Liver (tissue), 9 donors: ENCODE measurements around the gene C11orf87. TPM values are rescaled to one million over a fixed set of nuclear protein-coding genes. Genes with fewer than 3 reads are reported as not detected.

ENCODE experiments used
- DNase-seq: peaks from one replicate; pipeline ENCODE4 v3.0.0-alpha.2; 2017; ENCODE audit warnings: low spot score
- H3K27ac ChIP-seq, 2 donors: one replicate each; pipeline ENCODE4 v1.7.0; 2013; ENCODE audit warnings: inconsistent platforms in 2 of 2, low read length in 2 of 2, control low read depth in 1 of 2, low read depth in 1 of 2, mild to moderate bottlenecking in 1 of 2
- H3K27me3 ChIP-seq, 4 donors: one replicate each; pipeline versions ENCODE4 v1.6.1 to v1.7.0; 2013; ENCODE audit warnings: low read length in 3 of 4, inconsistent platforms in 1 of 4, mild to moderate bottlenecking in 1 of 4, moderate library complexity in 1 of 4; ENCODE audit not compliant: control insufficient read depth in 4 of 4, insufficient read depth in 4 of 4
- H3K36me3 ChIP-seq, 4 donors: one replicate each; pipeline versions ENCODE4 v1.6.1 to v1.7.0; 2013; ENCODE audit warnings: low read length in 3 of 4, mild to moderate bottlenecking in 3 of 4, low read depth in 1 of 4, moderate library complexity in 1 of 4; ENCODE audit not compliant: control insufficient read depth in 4 of 4, insufficient read depth in 3 of 4
- H3K4me1 ChIP-seq, 4 donors: one replicate each; pipeline versions ENCODE4 v1.6.1 to v1.7.0; 2013; ENCODE audit warnings: low read length in 3 of 4, mild to moderate bottlenecking in 3 of 4, moderate library complexity in 1 of 4; ENCODE audit not compliant: control insufficient read depth in 4 of 4, insufficient read depth in 4 of 4
- H3K4me3 ChIP-seq, 3 donors: one replicate each; pipeline versions ENCODE4 v1.6.1 to v1.7.0; 2013; ENCODE audit warnings: low read length in 3 of 3, control low read depth in 1 of 3, low read depth in 1 of 3, mild to moderate bottlenecking in 1 of 3
- H3K9ac ChIP-seq, 2 donors: one replicate each; pipeline ENCODE4 v1.7.0; 2013; ENCODE audit warnings: low read length in 2 of 2, mild to moderate bottlenecking in 2 of 2, moderate library complexity in 2 of 2, control low read depth in 1 of 2, low read depth in 1 of 2
- H3K9me3 ChIP-seq, 4 donors: one replicate each; pipeline versions ENCODE4 v1.6.1 to v1.7.0; 2013; ENCODE audit warnings: low read length in 3 of 4; ENCODE audit not compliant: control insufficient read depth in 4 of 4
- EGR1 ChIP-seq, 2 donors: IDR thresholded peaks; 2 replicates each; pipeline ENCODE4 v1.6.1; 2016 to 2018; ENCODE audit warnings: antibody characterized with exemption in 2 of 2, low read depth in 2 of 2
- FOXA2 ChIP-seq: IDR thresholded peaks from 2 replicates; pipeline ENCODE4 v1.6.1; 2016; ENCODE audit warnings: antibody characterized with exemption
- GABPA ChIP-seq, 2 donors: IDR thresholded peaks in 1 of 2; conservative IDR thresholded peaks in 1 of 2; 2 replicates each; pipeline ENCODE4 v1.6.1; 2016; ENCODE audit warnings: antibody characterized with exemption in 2 of 2, mild to moderate bottlenecking in 1 of 2, moderate library complexity in 1 of 2
- HNF4A ChIP-seq, 2 donors: conservative IDR thresholded peaks; 2 replicates each; pipeline ENCODE4 v1.6.1; 2016; ENCODE audit warnings: antibody characterized with exemption in 2 of 2, mild to moderate bottlenecking in 2 of 2
- HNF4G ChIP-seq: IDR thresholded peaks from 2 replicates; pipeline ENCODE4 v1.6.1; 2016; ENCODE audit warnings: antibody characterized with exemption
- JUND ChIP-seq, 2 donors: IDR thresholded peaks; 2 replicates each; pipeline ENCODE4 v1.6.1; 2016; ENCODE audit warnings: antibody characterized with exemption in 2 of 2
- MAX ChIP-seq: IDR thresholded peaks from 2 replicates; pipeline ENCODE4 v1.6.1; 2016; ENCODE audit warnings: antibody characterized with exemption
- NR2F2 ChIP-seq: IDR thresholded peaks from 2 replicates; pipeline ENCODE4 v1.6.1; 2016; ENCODE audit warnings: antibody characterized with exemption
- RAD21 ChIP-seq, 2 donors: IDR thresholded peaks; 2 replicates each; pipeline ENCODE4 v1.6.1; 2016; ENCODE audit warnings: antibody characterized with exemption in 2 of 2, mild to moderate bottlenecking in 2 of 2
- RXRA ChIP-seq, 2 donors: IDR thresholded peaks; 2 replicates each; pipeline ENCODE4 v1.6.1; 2017 to 2018; ENCODE audit warnings: antibody characterized with exemption in 2 of 2, mild to moderate bottlenecking in 1 of 2
- SP1 ChIP-seq: IDR thresholded peaks from 2 replicates; pipeline ENCODE4 v1.6.1; 2018; ENCODE audit warnings: antibody characterized with exemption, mild to moderate bottlenecking
- TAF1 ChIP-seq: conservative IDR thresholded peaks from 2 replicates; pipeline ENCODE4 v1.6.1; 2016; ENCODE audit warnings: antibody characterized with exemption, mild to moderate bottlenecking
- YY1 ChIP-seq: IDR thresholded peaks from 2 replicates; pipeline ENCODE4 v1.6.1; 2016; ENCODE audit warnings: antibody characterized with exemption, mild to moderate bottlenecking
- ZBTB33 ChIP-seq: IDR thresholded peaks from 2 replicates; pipeline ENCODE4 v1.6.1; 2016; ENCODE audit warnings: antibody characterized with exemption
- WGBS: extraction: QIAGEN DNeasy Blood & Tissue Kit; methylation state at CpG from one replicate; pipeline ENCODE4 v1.1.7; 2013; 5-methylcytosine and 5-hydroxymethylcytosine counted together
- polyA plus RNA-seq, 2 donors: library from polyadenylated mRNA; stranded (reverse) in 1 of 2; unstranded in 1 of 2; fragments of 200-250 nt in 1 of 2; fragments of >200 nt in 1 of 2; fragmentation: Nextera tagmentation in 1 of 2; extraction: Ambion mirVana in 1 of 2; gene quantifications; one replicate each; pipeline versions ENCODE4 v1.2.1 to v1.2.3, GENCODE V29; 2013 to 2015
- total RNA-seq, 2 donors: library from RNA; depleted of rRNA; stranded (reverse); fragments of >200 nt; gene quantifications; one replicate each; pipeline ENCODE4 v1.2.3, GENCODE V29; 2014
- donor health status: healthy.
- donor health status: healthy.
- donor health status: healthy.
- donor health status: healthy.
- donor health status: healthy.

C11orf87 gene
- total and polyA plus RNA-seq, 4 donors, result not detected

GRCh38 chr11:109443052-109443451, 21.1 kb downstream of the C11orf87 start:
- no peaks in the 10 kb centered on the region for H3K9me3 ChIP-seq

GRCh38 chr11:109454857-109455256, 32.9 kb downstream of the C11orf87 start:
- Histone ChIP-seq H3K9ac (no peak overlapping the region), H3K27me3 (no peaks in the 10 kb centered on the region), H3K9me3 (no peaks in the 10 kb centered on the region), H3K4me3 (no peak overlapping the region), H3K4me1 (no peaks in the 10 kb centered on the region), H3K36me3 (no peaks in the 10 kb centered on the region), H3K27ac (no peak overlapping the region)
- DNase-seq, result no peak
- 43% methylated on average over 2 of the region's 2 CpGs for WGBS
- no peak for TF ChIP-seq MAX

More at GRCh38 chr11:109443052-109443451, 21.1 kb downstream of the C11orf87 start:
- no peak overlapping the region for H3K4me3 ChIP-seq
- no peaks in the 10 kb centered on the region for H3K4me1 ChIP-seq
- H3K27ac ChIP-seq, result no peak overlapping the region
- WGBS, result 41% methylated on average over 1 of the region's 1 CpG
- no peak overlapping the region for H3K9ac ChIP-seq
- H3K36me3 ChIP-seq, result no peaks in the 10 kb centered on the region
- no peak for TF ChIP-seq ZBTB33
- TF ChIP-seq NR2F2, result no peak
- no peak for TF ChIP-seq TAF1
- TF ChIP-seq FOXA2, result no peak
- TF ChIP-seq HNF4G, result no peak
- TF ChIP-seq EGR1 (IDR thresholded peaks at IDR 0.05; ENCODE audit: low read depth in 2 of 2), result no peak
- TF ChIP-seq RXRA (IDR thresholded peaks at IDR 0.05), result no peak
- no peak for TF ChIP-seq RAD21 (IDR thresholded peaks at IDR 0.05)
- TF ChIP-seq MAX, result no peak
- no peak for TF ChIP-seq GABPA (IDR thresholded peaks at IDR 0.05 in 1 of 2, conservative IDR thresholded peaks at IDR 0.05 in 1 of 2)
- no peak for TF ChIP-seq SP1
- TF ChIP-seq YY1, result no peak
- no peak for TF ChIP-seq JUND (IDR thresholded peaks at IDR 0.05)
- no peak for TF ChIP-seq HNF4A (conservative IDR thresholded peaks at IDR 0.05)
- no peak for DNase-seq
- H3K27me3 ChIP-seq, result peaks cover 0 to 2% (median 0%) of the 10 kb centered on the region in 4 donors
